ENCODE data around the gene CSF2RB.

The CSF2RB gene

GRCh38 chr22:36891646-36892045, 21.8 kb upstream of the CSF2RB start:
- no peak for DNase-seq (ENCODE audit: low spot score)

- DNase-seq (ENCODE audit: low spot score), result no peak
Measured at GRCh38 chr22:36892292-36892691, 21.1 kb upstream of the CSF2RB start.

DNA sequence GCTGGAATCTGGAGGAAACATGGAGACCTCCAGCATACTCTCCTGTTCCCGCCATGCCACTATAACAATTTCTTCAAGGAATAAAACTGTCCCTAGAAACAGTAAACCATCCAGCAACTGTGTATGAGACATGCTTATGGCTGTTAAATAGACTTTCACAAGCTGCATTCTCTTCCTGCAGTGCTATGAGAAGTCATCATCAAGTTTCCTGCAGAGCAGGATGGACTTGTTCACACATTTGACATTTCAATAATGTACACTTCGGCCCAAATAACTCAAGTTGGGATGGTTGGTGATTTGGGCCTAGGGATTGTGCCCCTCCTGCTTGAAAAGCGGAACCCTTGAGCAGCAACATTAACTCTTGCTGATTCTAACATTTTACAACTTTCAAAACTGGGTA, 20.2 kb upstream of the CSF2RB start:
- no peak for DNase-seq (ENCODE audit: low spot score)

DNA sequence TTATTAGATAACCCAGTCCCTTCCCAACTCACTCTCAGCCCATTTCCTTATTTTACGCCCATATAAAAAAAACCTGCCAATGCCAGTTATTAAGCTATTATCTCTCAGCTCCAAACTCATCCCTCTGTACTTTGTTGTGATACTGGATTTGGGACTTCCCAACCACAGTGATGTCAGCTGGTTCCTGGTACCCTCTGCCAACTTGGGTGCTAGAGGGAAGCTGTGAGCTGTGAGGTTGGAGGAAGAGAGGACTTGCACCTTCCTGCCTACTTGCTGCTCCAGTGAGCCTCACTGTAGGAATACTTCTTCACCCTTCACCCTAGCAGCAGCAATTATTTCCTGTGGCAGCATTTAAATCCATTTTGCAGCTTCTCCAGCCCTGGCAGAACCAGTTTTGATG, 19.2 kb upstream of the CSF2RB start:
- no peak for DNase-seq (ENCODE audit: low spot score)

DNA sequence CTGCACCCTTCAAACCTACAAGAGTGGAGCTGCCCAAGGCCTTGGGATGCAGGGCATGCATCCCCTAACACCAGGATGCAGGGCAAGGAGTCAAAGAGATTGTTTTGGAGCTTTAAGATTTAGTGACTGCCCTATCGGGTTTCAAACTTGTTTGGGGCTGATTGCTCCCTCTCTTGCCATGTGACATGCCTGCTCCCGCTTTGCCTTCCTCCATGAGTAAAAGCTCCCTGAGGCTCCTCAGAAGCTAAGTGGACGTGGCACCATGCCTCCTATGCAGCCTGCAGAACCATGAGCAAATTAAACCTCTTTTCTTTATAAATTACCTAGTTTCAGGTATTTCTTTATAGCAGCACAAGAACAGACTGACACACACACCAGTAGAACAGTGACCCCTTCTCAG, 15.8 kb upstream of the CSF2RB start:
- no peak for DNase-seq (ENCODE audit: low spot score)

GRCh38 chr22:36898690-36899089, 14.7 kb upstream of the CSF2RB start:
- no peak for DNase-seq (ENCODE audit: low spot score)

- no peak for DNase-seq (ENCODE audit: low spot score)
Measured at GRCh38 chr22:36899498-36899897, 13.9 kb upstream of the CSF2RB start.

GRCh38 chr22:36900225-36900624, 13.2 kb upstream of the CSF2RB start:
- DNase-seq (ENCODE audit: low spot score), result no peak

DNA sequence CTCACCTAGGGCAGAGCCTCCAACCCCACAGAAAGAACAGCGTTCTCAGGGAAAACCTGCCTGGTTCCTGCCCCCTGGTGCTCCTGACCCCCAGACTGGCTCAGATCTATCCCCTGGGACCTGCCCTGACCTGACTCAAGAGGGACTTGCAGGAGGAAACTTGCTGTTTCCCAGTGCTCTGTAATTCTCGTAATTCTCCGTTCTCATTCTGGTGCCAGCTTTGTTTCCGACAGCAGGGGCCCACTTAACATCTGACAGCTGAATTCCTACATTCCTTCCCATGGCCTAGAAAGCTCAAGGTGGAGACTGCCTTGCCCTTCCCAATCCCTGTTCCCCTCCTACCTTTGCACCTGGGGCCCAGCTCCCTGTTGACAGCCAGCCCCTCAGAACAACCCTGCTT, 12.5 kb upstream of the CSF2RB start:
- no peak for DNase-seq (ENCODE audit: low spot score)

DNA sequence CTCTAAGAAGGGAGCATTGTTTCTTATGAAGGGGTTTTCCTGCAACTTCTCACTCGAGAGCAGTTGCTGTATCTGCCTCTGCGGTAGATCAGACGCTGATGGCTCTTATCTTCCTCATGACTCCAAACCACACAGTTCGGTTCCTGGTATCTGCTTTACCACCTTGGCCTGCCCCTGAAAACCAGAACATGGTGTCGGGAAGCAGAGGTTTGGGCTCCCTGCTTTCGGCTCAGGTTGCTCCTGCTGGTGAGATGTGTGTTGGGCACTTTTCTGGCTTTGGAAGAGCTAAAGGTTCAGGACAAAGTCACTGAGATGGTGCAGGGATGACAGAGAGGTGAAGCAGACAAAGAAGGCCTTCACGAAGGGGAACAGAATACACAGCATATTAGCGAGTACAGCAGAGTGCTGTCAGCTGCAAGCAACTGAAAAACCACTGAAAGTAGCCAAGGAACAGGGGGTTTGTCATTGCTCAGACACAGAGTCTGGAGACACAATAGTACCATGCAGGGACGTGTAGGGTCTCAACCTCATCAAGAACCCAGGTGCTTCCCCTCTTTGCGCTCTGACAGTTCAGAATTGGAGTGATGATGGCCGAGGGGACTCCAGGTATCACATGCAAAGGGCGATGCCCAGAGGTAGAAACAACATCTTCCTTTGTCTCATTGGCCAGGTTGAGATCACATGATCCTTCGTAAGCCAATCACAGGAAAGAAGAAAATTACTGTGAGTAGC, 11.9 kb upstream of the CSF2RB start:
- no peak for DNase-seq (ENCODE audit: low spot score)

DNA sequence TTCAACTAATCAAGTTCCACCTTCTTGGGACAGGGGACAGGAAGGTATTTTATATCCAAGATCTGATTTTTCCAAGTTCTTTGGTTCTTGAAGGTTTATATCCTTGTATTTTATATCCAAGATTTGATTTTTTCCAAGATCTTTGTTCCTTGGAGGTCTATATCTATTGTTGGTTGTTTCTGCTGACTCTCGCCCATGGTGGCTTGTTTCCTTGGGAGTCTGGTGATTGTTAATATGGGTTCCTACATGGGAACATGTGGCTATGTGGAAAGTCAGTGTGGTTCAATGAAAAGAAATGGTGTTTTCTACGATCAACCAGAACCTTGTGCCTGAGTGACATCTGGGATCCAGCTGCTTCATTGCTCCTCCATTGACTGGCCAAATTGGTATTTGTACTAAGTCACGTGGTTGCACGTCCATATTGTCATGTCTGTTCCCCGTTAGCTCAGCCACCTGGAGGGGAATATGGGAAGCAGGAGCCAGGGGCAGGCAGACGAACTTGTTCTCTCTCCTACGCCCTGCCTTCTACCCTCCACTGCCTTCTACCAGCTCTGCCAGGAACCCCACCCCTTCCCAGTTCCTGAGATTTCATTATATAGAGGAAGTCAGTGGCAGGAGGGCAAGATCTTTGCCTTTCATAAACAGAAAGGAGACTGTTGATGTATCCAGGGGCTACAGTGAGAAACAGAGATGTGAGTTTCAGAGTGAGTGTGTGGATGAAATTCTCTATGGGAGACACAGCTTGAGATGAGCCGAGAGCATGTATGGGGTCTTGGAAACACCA, 11.1 kb upstream of the CSF2RB start:
- DNase-seq (ENCODE audit: low spot score), result no peak

DNA sequence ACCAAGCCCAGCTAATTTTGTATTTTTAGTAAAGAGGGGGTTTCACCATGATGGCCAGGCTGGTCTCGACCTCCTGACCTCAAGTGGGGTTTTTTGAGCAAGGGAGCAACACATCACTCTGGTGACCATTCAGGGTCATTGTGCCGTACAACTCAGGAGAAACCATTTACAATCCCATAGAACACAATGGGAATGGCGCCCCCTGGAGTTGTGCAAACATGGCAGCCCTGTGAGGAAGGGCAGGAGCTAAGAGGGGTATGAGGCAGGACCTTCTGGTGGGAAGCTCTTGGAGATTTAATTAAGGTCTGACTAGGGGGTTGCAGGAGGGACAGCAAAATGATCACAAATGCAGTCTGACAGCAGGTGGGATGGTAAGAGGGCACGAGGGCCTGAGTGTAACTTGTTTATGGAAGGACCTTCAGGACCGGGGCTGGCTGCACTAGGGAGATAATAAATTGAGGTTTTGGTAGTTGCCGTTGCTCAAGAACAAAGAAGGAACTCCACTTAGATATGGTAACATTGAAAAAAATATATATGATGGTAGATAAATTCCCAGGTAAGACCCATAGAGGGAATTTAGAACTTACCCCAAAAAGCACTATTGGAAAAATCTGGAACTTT, 9.1 kb upstream of the CSF2RB start:
- no peak for DNase-seq (ENCODE audit: low spot score)

GRCh38 chr22:36907253-36908195, 5.9 kb upstream of the CSF2RB start:
- DNase-seq (ENCODE audit: low spot score), result no peak

- peak; percentile 2 for DNase-seq (ENCODE audit: low spot score)
Measured at GRCh38 chr22:36910461-36910860, 3.0 kb upstream of the CSF2RB start.

DNA sequence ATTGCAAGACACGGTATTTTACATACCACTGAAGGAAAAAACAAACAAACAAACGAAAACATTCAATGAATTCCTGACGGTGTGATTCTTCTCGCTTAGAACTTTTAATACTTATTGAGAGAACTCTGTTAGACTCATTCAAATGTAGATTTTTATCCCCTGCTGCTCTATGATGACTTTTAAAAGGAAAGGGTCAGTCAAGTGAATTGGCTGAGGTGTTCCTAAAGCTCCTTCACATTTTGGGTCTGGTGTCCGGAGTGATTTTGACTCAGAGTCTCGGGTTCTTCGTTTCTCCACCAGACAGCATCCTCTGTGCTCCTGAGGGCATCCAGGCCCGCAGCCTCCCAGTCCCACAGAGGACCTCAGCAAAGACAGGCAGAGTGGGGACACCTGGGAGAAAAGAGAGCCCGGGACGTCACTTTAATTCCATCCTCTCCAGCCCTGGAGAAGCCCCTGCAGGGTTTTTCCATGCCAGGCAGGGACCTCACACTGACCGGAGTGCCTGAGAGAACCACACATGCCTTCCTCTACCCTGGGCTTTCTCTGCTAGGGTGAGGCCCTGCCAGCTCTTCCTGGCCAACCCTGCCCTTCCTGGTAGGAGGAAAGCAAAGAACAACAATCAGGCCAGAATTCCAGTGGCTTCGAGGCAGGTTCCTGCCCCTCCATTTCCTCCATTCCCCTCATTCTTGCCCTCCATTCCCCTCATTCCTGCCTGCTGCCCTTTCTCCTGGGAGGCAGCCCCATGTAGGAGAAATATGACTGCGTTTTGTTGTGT, 1.4 kb upstream of the CSF2RB start:
- peak; percentile 24 for DNase-seq (ENCODE audit: low spot score)

DNA sequence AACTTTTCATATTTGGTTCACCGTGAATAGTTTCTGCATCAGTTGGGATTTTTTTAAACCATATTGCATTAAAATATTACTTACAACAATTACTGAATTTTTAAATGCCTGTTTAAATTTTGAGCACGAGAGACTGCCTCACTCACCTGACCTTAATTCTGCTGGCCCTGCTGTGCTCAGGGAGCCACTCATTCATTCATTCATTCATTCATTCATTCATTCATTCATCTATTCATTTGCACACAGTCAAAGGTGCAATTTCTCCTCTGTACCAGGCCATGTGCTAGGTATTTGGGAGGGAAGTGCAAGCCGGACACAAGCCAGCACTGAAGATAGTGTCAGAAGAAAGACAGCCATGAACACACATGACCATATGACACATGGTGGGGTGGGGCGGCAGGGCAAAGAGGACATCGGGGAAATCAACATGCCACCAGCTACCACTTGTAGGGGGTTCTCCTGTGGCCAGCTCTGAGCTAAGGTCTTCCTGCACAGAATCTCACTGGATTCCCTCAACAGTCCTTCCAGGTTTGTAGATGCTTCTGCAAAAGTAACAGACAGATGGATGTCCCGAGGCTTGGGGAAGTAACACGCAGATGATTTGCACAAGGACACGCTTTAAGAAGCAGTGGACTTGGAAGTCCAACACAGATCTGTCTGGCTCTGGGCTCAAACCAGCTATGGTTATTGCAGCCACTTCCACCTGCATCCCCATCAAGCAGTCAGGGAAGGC, 568 bp upstream of the CSF2RB start:
- DNase-seq (ENCODE audit: low spot score), result no peak

- no peak for DNase-seq (ENCODE audit: low spot score)
Measured at GRCh38 chr22:36914390-36914752, 943 bp downstream of the CSF2RB start.

DNA sequence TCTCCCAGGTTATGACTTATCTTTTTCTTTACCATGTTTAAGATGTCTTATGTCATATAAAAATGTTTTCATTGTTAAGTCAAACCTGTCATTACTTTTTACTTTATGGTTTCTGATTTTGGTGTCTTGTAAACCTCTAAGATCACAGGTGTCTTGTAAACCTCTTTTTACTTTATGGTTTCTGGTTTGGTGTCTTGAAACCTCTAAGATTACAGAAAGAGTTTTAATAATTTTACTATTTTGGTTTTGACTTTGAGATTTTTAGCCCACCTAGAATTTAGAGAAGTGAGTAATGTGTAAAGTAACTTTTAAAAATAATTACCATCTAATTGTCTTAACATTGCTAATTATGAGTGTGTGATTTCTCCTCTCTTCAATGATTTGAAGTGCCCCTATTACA, 2.6 kb downstream of the CSF2RB start:
- DNase-seq (ENCODE audit: low spot score), result no peak

GRCh38 chr22:36918586-36919284, 5.3 kb downstream of the CSF2RB start:
- DNase-seq (ENCODE audit: low spot score), result no peak

All from kidney tubule cell (primary cell).